ENCODE results near the gene NTNG1. TPM values are rescaled to one million over a fixed set of nuclear protein-coding genes. Genes with fewer than 3 reads are reported as not detected.

Gene NTNG1
- total RNA-seq, 2 experiments from 2014 or later: 2.3 to 5.9 TPM

GRCh38 chr1:107139833-107140702 is 771 bp upstream of the NTNG1 start:
- DNase-seq (ENCODE audit: low spot score): peak; percentile 68
- H3K4me3 ChIP-seq (ENCODE audit: low read depth, low read length, poor library complexity, severe bottlenecking): peak overlapping the region; percentile 78
- ChIA-PET CTCF (ENCODE audit: unreplicated experiment) (interaction anchor here (0.6 kb wide), 1 partner anchor 96 kb away, joined by 3 read pairs; no protein-coding TSS in a partner anchor), POLR2A (interaction anchor here (0.6 to 1.4 kb wide), 9 partner anchors 8 to 608 kb away, joined by 3 to 7 read pairs (median 4); no protein-coding TSS in a partner anchor)
- H3K79me2 ChIP-seq (ENCODE audit: insufficient read depth, low read depth, low read length): no peaks in the 10 kb centered on the region
- intact Hi-C loops (cut with micrococcal nuclease; ENCODE audit: unreplicated experiment): loop anchor here (2.0 to 10.0 kb wide), 7 partner anchors 65 to 1118 kb away; partner anchors contain the start of gene PRMT6
- H3K27ac ChIP-seq (ENCODE audit: low read depth, low read length, poor library complexity, severe bottlenecking): no peak overlapping the region
- TF ChIP-seq EZH2phosphoT487 (IDR thresholded peaks at IDR 0.05; ENCODE audit: borderline replicate concordance, low read depth, low read length) (no peak), CTCF (conservative IDR thresholded peaks at IDR 0.05; ENCODE audit: low read length) (no peak)
- peak overlapping the region; percentile 71 for H3K4me2 ChIP-seq (ENCODE audit: low read length)
- H3K9me2 ChIP-seq (ENCODE audit: insufficient read depth, low read length): no peaks in the 10 kb centered on the region
- no peaks in the 10 kb centered on the region for H4K20me1 ChIP-seq (ENCODE audit: insufficient read depth, low read length)
- H2AFZ ChIP-seq (ENCODE audit: low read length): peak overlapping the region; percentile 49; the same call in 1 of the 2 replicates
- BruUV-seq (replicated peaks): no TSS peak
- H3K9me3 ChIP-seq (ENCODE audit: low read length): no peaks in the 10 kb centered on the region
- H3K36me3 ChIP-seq (ENCODE audit: insufficient read depth, low read length): no peaks in the 10 kb centered on the region
- H3K4me1 ChIP-seq (ENCODE audit: insufficient read depth, low read length, poor library complexity, severe bottlenecking): peaks cover 16% of the 10 kb centered on the region

DNA sequence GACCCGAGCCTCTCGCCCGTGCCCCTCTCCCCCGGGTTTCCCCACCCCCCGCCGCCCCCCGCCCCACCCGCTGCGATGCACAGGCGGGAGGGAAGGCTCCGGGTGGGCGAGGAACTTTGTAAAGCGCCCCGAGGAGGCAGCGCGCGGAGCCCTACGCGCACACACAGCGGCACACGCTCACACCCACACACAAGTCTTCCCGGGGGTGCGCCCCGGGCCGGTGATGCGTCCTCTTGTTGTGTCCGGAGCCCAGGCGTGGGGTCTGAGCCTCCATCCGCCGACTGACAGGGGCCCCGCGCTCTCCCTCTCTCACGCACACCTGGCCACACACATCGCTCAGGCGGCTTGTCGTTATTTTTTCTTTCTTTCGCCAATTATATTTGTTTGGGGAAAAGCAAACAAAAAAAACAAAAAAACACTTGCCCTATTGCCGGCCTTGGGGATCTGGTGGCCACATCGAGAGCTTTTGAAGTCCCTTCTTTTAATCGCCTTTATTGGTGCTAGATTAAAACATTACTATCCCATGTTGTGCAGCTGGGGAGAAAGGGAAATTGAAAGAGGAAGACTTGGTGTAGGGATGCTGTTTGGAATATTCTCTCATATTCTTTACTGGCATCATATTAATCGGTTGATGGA is 770 bp downstream of the NTNG1 start:
- Histone ChIP-seq H3K36me3 (ENCODE audit: insufficient read depth, low read length) (no peaks in the 10 kb centered on the region), H3K9me3 (ENCODE audit: low read length) (no peaks in the 10 kb centered on the region), H2AFZ (ENCODE audit: low read length) (peak overlapping the region; percentile 88), H3K9me2 (ENCODE audit: insufficient read depth, low read length) (no peaks in the 10 kb centered on the region), H3K79me2 (ENCODE audit: insufficient read depth, low read depth, low read length) (no peaks in the 10 kb centered on the region), H3K4me3 (ENCODE audit: low read depth, low read length, poor library complexity, severe bottlenecking) (peak overlapping the region; percentile 78), H3K4me1 (ENCODE audit: insufficient read depth, low read length, poor library complexity, severe bottlenecking) (peaks cover 16% of the 10 kb centered on the region), H4K20me1 (ENCODE audit: insufficient read depth, low read length) (no peaks in the 10 kb centered on the region), H3K4me2 (ENCODE audit: low read length) (peak overlapping the region; percentile 99), H3K27ac (ENCODE audit: low read depth, low read length, poor library complexity, severe bottlenecking) (peak overlapping the region; percentile 4)
- ChIA-PET POLR2A (interaction anchor here (0.6 to 1.0 kb wide), 3 partner anchors 89 to 986 kb away, joined by 3 to 5 read pairs (median 4); no protein-coding TSS in a partner anchor), CTCF (ENCODE audit: unreplicated experiment) (no interaction called here)
- DNase-seq (ENCODE audit: low spot score): peak; percentile 55
- TF ChIP-seq EZH2phosphoT487 (IDR thresholded peaks at IDR 0.05; ENCODE audit: borderline replicate concordance, low read depth, low read length) (no peak), CTCF (conservative IDR thresholded peaks at IDR 0.05; ENCODE audit: low read length) (no peak)
- intact Hi-C loops (cut with micrococcal nuclease; ENCODE audit: unreplicated experiment): loop anchor here (2.0 to 10.0 kb wide), 7 partner anchors 63 to 1119 kb away; partner anchors contain the start of gene PRMT6
- BruUV-seq (replicated peaks): no TSS peak
